AG08395 (cell line): ENCODE data around the gene CDIP1.

Experiments used
- DNase-seq: peaks from one replicate; pipeline ENCODE4 v3.0.0; 2012; ENCODE audit warnings: mixed read lengths, low spot score

CDIP1 gene

GRCh38 chr16:4539716-4540284 lies 1.2 kb upstream of the CDIP1 start:
- no peak for DNase-seq

DNA sequence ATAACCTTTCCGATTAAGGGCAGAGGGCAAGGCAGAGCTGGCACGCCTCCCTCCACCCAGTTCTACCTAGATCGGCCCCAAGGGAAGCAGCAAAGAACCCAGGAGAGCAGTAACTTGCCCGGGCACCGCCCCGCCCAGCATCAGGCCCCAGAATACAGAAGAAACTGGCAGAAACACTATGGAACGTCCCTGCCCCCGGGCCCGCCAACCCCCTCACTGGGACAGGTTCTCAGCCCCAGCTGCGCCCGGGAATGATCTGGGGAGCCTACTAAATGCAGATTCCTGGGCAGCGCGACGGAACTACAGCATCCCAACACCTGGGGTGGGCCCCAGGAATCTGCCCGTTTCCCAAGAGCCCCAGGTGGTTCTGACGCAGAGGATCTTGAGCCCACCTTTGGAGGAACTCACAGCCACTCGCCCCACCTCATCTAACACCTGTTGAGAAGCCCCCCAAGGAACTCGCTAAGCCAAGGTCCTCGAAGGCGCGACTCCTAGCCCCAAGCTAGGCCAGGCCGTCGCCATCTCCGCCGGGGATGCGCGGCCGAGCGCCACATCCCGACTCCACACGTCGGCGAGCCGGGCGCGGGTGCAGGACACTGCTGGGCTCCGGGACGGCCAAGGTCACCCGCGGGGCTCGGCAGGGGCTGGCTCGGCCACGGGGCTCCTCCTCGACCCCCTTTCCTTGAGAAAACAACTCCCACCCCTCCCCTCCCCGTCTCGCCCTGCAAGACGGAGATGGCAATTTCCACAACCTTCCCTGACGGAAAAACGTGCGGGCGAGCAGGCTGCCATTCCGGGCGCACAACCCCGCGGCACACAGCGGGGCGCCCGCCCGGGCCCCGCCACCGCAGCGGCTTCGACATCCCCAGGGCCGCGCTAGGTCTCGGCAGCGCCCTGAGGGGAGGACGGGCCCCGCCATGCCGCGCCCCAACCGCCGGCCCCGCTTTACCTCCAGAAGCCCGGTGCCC lies 913 bp downstream of the CDIP1 start:
- DNase-seq = no peak

DNA sequence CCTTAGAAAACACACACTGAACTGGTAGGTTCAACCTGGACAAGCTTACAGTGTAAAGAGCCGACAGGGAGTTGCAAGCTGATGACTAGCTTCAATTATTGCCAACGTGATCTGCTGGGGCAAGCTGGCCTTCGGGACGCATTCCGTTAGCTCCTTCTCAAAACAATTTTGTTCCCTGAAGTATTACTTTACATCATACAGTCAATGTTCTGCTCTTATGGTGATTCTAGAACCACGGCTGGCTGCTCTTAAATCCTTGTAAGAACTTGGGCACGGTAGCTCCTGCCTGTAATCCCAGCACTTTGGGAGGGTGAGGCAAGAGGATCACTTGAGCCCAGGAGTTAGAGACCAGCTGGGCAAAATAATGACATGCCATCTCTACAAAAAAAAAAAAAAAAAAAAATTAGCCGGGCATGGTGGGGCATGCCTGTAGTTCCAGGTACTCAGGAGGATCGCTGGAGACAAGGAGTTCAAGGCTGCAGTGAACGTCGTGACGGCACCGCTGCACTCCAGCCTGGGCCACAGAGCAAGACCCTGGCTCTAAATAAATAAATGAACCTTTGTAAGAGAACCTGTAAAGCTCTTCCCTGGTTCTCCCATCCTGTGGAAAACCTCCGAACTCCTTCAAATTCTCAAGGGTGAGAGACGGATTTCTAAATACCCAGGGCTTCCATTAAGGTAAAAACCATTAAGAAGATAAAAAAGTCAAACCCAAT lies 2.0 kb downstream of the CDIP1 start:
- DNase-seq = no peak

- no peak for DNase-seq
These were observed 2.9 kb downstream of the CDIP1 start for GRCh38 chr16:4535627-4536108.

- no peak for DNase-seq
These were observed 4.3 kb downstream of the CDIP1 start for GRCh38 chr16:4534151-4534790.

DNA sequence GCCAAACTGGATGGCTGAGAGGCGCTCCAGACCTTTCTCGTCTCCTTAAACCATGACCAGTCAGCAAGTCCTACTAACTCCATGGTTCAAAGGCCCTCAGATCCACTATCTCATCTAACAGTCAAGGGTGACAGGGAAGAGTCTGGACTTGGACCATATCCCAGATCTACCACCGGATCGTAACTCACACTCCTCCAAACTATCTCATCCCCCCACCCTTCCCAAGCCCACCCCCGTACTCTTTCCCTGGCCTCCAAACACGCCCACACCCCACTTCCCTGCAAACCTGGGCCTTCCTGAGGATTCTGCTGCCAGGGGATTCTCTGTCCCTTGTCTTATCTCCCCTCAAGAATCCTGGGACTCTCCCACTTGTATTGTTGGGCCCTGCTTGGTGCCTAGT lies 5.1 kb downstream of the CDIP1 start:
- DNase-seq = no peak

GRCh38 chr16:4532238-4532637 lies 6.3 kb downstream of the CDIP1 start:
- no peak for DNase-seq

DNA sequence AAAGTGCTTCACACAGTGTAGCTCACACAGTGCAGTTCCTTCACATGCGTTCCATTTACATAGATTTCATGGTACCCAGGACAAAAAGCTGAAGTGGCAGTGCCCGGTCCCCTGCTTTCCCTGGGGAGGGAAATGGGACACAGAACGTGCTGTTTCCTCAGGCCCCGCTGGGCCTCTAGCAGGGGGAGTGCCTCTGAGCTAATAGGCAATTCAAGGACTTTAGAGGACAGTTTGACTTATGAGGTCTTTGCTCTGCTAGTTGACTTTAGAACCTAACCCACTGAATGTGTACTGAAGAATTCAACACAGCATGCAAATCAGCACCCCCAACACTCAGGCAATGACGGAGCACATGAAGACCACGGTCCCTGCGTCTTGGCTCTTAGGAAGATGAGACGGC lies 6.8 kb downstream of the CDIP1 start:
- DNase-seq = no peak

GRCh38 chr16:4529085-4530060 lies 9.2 kb downstream of the CDIP1 start:
- DNase-seq = peak; percentile 18

GRCh38 chr16:4525634-4526277 lies 12.8 kb downstream of the CDIP1 start:
- DNase-seq = no peak

GRCh38 chr16:4525069-4525468 lies 13.5 kb downstream of the CDIP1 start:
- DNase-seq = no peak

GRCh38 chr16:4524571-4524970 lies 14.0 kb downstream of the CDIP1 start:
- no peak for DNase-seq

GRCh38 chr16:4523686-4524085 lies 14.9 kb downstream of the CDIP1 start:
- DNase-seq = no peak

- DNase-seq = no peak
These were observed 16.5 kb downstream of the CDIP1 start for GRCh38 chr16:4522051-4522581.

DNA sequence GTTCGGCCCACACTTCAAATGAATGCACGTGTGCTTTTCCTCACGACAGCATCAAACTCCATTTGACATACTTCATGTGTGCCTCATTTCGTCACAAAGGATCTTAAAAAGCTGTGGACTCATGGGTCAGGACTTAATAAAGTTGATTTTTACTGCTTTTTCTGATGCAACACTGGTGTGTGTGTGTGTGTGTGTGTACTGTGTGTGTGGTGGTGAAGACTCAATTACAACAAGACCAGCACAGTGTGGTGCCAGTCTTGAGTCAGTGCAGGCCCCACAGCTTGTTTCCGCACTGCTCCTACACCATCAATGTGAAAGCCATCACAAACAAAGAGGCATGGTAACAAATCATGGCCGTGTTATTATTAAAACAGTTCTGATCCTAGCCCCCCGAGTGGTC lies 17.7 kb downstream of the CDIP1 start:
- DNase-seq = no peak

- no peak for DNase-seq
These were observed 19.1 kb downstream of the CDIP1 start for GRCh38 chr16:4519274-4520058.

GRCh38 chr16:4517812-4518680 lies 20.5 kb downstream of the CDIP1 start:
- DNase-seq = no peak

DNA sequence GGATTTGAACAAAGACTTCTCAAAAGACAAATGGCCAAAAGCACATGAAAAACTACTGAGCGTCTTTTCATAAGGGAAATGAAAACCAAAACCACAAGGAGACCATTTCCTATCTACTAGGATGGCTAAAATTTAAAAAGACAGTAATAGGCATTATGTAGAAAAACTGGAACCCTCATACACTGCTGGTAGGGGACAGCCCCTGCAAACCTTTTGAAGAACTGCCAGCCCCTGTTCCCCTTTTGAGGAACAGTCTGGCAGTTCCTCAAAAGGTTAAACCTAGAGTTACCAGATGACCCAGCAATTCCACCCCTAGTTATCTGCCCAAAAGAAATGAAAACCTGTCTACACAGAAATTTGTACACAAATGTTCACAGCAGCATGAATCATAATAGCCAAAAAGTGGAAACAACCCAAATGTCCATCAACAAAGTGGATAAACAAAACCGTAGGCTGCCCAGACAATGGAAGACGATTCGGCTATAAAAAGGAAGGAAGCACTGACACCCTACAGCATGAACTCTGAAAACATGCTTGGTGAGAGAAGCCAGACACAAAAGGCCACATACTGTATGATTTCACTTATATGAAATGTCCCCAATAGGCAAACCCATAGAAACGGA lies 22.9 kb downstream of the CDIP1 start:
- DNase-seq = no peak
